Activated T-helper 2 cell treated with anti-CD3 and anti-CD28 coated beads, Interferon-gamma antibody, Interleukin-2, Interleukin-4, amounts not matched to agents 10 μg/mL and 5 μg/mL and 100 μg/mL, durations not matched to agents 14 hours and 24 hours and 36 hours (primary cell): ENCODE data around the gene DCTN5. TPM values are rescaled to one million over a fixed set of nuclear protein-coding genes. Genes with fewer than 3 reads are reported as not detected.
A peak's percentile ranks its signal among the peaks of the same experiment; 100 is the strongest.
"Not testable (repeated sequence)": the region's sequence is repeated elsewhere in the genome, so short reads cannot be mapped to it uniquely, and the experiment has no call there.

ENCODE experiments used
- DNase-seq: peaks from one replicate; pipeline ENCODE4 v3.0.0; 2021; ENCODE audit warnings: low spot score
- H3K27ac Mint-ChIP-seq: one replicate; pipeline ENCODE4 v1.8.0; 2021; ENCODE audit warnings: mixed read lengths
- H3K27me3 Mint-ChIP-seq: one replicate; pipeline ENCODE4 v1.8.0; 2021; ENCODE audit warnings: low read depth, mixed read lengths
- H3K36me3 Mint-ChIP-seq: one replicate; pipeline ENCODE4 v1.8.0; 2021; ENCODE audit warnings: low read depth, mixed read lengths
- H3K4me1 Mint-ChIP-seq: one replicate; pipeline ENCODE4 v1.8.0; 2021; ENCODE audit warnings: low read depth, mixed read lengths
- H3K4me3 Mint-ChIP-seq: one replicate; pipeline ENCODE4 v1.8.0; 2021; ENCODE audit warnings: low read depth, mild to moderate bottlenecking, moderate library complexity, mixed read lengths
- H3K9me3 Mint-ChIP-seq: one replicate; pipeline ENCODE4 v1.8.0; 2021; ENCODE audit warnings: mixed read lengths
- intact Hi-C: fragments of 100-400 bp; cut with micrococcal nuclease; formaldehyde crosslinking; loops from one replicate; pipeline ENCODE4 v1.15.1; 2023
- total RNA-seq: library from RNA; stranded (reverse); gene quantifications from 2 replicates; pipeline ENCODE4 v1.2.3, GENCODE V29; 2022

DCTN5 gene
- total RNA-seq: 86.5 and 88.4 TPM in 2 replicates

GRCh38 chr16:23640931-23641765 lies at the start of gene DCTN5, which contains the start of gene PALB2:
DCTN5 (plus strand) TSS chr16:23641466; CDS start chr16:23641543, 77 bp downstream.
PALB2 (minus strand) TSS chr16:23641310; CDS start chr16:23641157, 153 bp downstream.
- intact Hi-C loops: loop anchor here (1.0 to 10.0 kb wide), 4 partner anchors 36 to 136 kb away; partner anchors contain the start of genes EARS2, NDUFAB1, PLK1 and UBFD1
- peaks cover 22% of the 10 kb centered on the region for H3K4me1 Mint-ChIP-seq
- H3K9me3 Mint-ChIP-seq: no peaks in the 10 kb centered on the region
- H3K27ac Mint-ChIP-seq: peak within 1 kb of the TSS; percentile 94
- peak within 1 kb of the TSS; percentile 97 for H3K4me3 Mint-ChIP-seq
- H3K27me3 Mint-ChIP-seq: no peaks in the 10 kb centered on the region
- peak; percentile 87 for DNase-seq
- peaks cover 50% of the 10 kb centered on the region for H3K36me3 Mint-ChIP-seq

GRCh38 chr16:23594186-23594585 lies 47.1 kb upstream of the DCTN5 start:
- H3K9me3 Mint-ChIP-seq: no peaks in the 10 kb centered on the region
- H3K36me3 Mint-ChIP-seq: peaks cover 43% of the 10 kb centered on the region
- H3K27me3 Mint-ChIP-seq: no peaks in the 10 kb centered on the region
- peaks cover 14% of the 10 kb centered on the region for H3K4me1 Mint-ChIP-seq
- no peak for DNase-seq
- H3K27ac Mint-ChIP-seq: no peak overlapping the region
- intact Hi-C loops: loop anchor here (10.0 kb wide), 1 partner anchor 89 kb away; no protein-coding TSS in a partner anchor
- no peak overlapping the region for H3K4me3 Mint-ChIP-seq

GRCh38 chr16:23595246-23595950 lies 45.9 kb upstream of the DCTN5 start:
- H3K36me3 Mint-ChIP-seq: peaks cover 33% of the 10 kb centered on the region
- no peaks in the 10 kb centered on the region for H3K27me3 Mint-ChIP-seq
- peak overlapping the region; percentile 81 for H3K4me3 Mint-ChIP-seq
- H3K4me1 Mint-ChIP-seq: peaks cover 14% of the 10 kb centered on the region
- DNase-seq: no peak
- no peak overlapping the region for H3K27ac Mint-ChIP-seq
- intact Hi-C loops: loop anchor here (10.0 kb wide), 1 partner anchor 91 kb away; no protein-coding TSS in a partner anchor
- H3K9me3 Mint-ChIP-seq: no peaks in the 10 kb centered on the region

- intact Hi-C loops: loop anchor here (1.0 to 10.0 kb wide), 5 partner anchors 39 to 143 kb away; partner anchors contain the start of genes COG7, DCTN5, EARS2 and PALB2
- DNase-seq: peak; percentile 88
- H3K4me1 Mint-ChIP-seq: peaks cover 14% of the 10 kb centered on the region
These were observed 45.1 kb upstream of the DCTN5 start, which contains the start of gene NDUFAB1 for GRCh38 chr16:23595951-23596720. NDUFAB1 (minus strand) TSS chr16:23596316; CDS start chr16:23596290, 26 bp downstream.

GRCh38 chr16:23597003-23597756 lies 44.1 kb upstream of the DCTN5 start:
- Mint-ChIP-seq H3K4me3 (peak overlapping the region; percentile 59), H3K27me3 (no peaks in the 10 kb centered on the region), H3K4me1 (peaks cover 11% of the 10 kb centered on the region), H3K9me3 (no peaks in the 10 kb centered on the region), H3K27ac (no peak overlapping the region), H3K36me3 (peaks cover 28% of the 10 kb centered on the region)
- intact Hi-C loops: loop anchor here (10.0 kb wide), 1 partner anchor 92 kb away; no protein-coding TSS in a partner anchor
- DNase-seq: peak; percentile 12

More at GRCh38 chr16:23595951-23596720, 45.1 kb upstream of the DCTN5 start, which contains the start of gene NDUFAB1:
- peak within 1 kb of the TSS; percentile 81 for H3K4me3 Mint-ChIP-seq
- no peaks in the 10 kb centered on the region for H3K9me3 Mint-ChIP-seq
- peak within 1 kb of the TSS; percentile 86 for H3K27ac Mint-ChIP-seq
- H3K36me3 Mint-ChIP-seq: peaks cover 30% of the 10 kb centered on the region
- H3K27me3 Mint-ChIP-seq: no peaks in the 10 kb centered on the region

- Mint-ChIP-seq H3K27ac (no peak overlapping the region), H3K9me3 (no peaks in the 10 kb centered on the region), H3K27me3 (no peaks in the 10 kb centered on the region), H3K4me3 (no peak overlapping the region), H3K36me3 (peaks cover 29% of the 10 kb centered on the region), H3K4me1 (no peaks in the 10 kb centered on the region)
- intact Hi-C loops: no loop called here
- no peak for DNase-seq
These were observed 33.5 kb upstream of the DCTN5 start for GRCh38 chr16:23607726-23608125.

- no peaks in the 10 kb centered on the region for H3K4me1 Mint-ChIP-seq
- H3K27ac Mint-ChIP-seq: no peak overlapping the region
- no peaks in the 10 kb centered on the region for H3K27me3 Mint-ChIP-seq
- intact Hi-C loops: no loop called here
- H3K36me3 Mint-ChIP-seq: peaks cover 26% of the 10 kb centered on the region
- no peak overlapping the region for H3K4me3 Mint-ChIP-seq
- DNase-seq: no peak
- H3K9me3 Mint-ChIP-seq: no peaks in the 10 kb centered on the region
These were observed 33.1 kb upstream of the DCTN5 start for GRCh38 chr16:23608194-23608593.

GRCh38 chr16:23609929-23610328 lies 31.3 kb upstream of the DCTN5 start:
- DNase-seq: no peak
- H3K4me1 Mint-ChIP-seq: no peaks in the 10 kb centered on the region
- no peaks in the 10 kb centered on the region for H3K27me3 Mint-ChIP-seq
- peaks cover 28% of the 10 kb centered on the region for H3K36me3 Mint-ChIP-seq
- intact Hi-C loops: no loop called here
- H3K4me3 Mint-ChIP-seq: no peak overlapping the region
- no peaks in the 10 kb centered on the region for H3K9me3 Mint-ChIP-seq
- no peak overlapping the region for H3K27ac Mint-ChIP-seq

- H3K27me3 Mint-ChIP-seq, H3K27ac Mint-ChIP-seq, intact Hi-C loops, H3K4me3 Mint-ChIP-seq, H3K4me1 Mint-ChIP-seq, H3K9me3 Mint-ChIP-seq, DNase-seq: not testable (repeated sequence)
- peaks cover 27% of the 10 kb centered on the region for H3K36me3 Mint-ChIP-seq
These were observed 30.4 kb upstream of the DCTN5 start for GRCh38 chr16:23610905-23611304.

GRCh38 chr16:23611936-23612335 lies 29.3 kb upstream of the DCTN5 start:
- H3K4me3 Mint-ChIP-seq: no peak overlapping the region
- no peak for DNase-seq
- peaks cover 33% of the 10 kb centered on the region for H3K36me3 Mint-ChIP-seq
- no peaks in the 10 kb centered on the region for H3K4me1 Mint-ChIP-seq
- H3K9me3 Mint-ChIP-seq: no peaks in the 10 kb centered on the region
- intact Hi-C loops: no loop called here
- no peaks in the 10 kb centered on the region for H3K27me3 Mint-ChIP-seq
- no peak overlapping the region for H3K27ac Mint-ChIP-seq

GRCh38 chr16:23615805-23616204 lies 25.5 kb upstream of the DCTN5 start:
- H3K4me3 Mint-ChIP-seq: no peak overlapping the region

More at GRCh38 chr16:23615805-23616204, 25.5 kb upstream of the DCTN5 start:
- H3K9me3 Mint-ChIP-seq: no peaks in the 10 kb centered on the region
- no peak for DNase-seq
- peak overlapping the region; percentile 30 for H3K27ac Mint-ChIP-seq
- H3K27me3 Mint-ChIP-seq: no peaks in the 10 kb centered on the region
- no peaks in the 10 kb centered on the region for H3K4me1 Mint-ChIP-seq
- intact Hi-C loops: no loop called here
- H3K36me3 Mint-ChIP-seq: peaks cover 46% of the 10 kb centered on the region
